Astrocyte of the spinal cord (primary cell): Measurements from ENCODE around the gene GAS2.
A peak's percentile ranks its signal among the peaks of the same experiment; 100 is the strongest.

Experiments used
- DNase-seq: peaks from one replicate; pipeline ENCODE4 v3.0.0; 2011; ENCODE audit warnings: low read depth, low spot score
- H3K4me3 ChIP-seq: 2 replicates; pipeline ENCODE4 v1.5.1; 2011; ENCODE audit warnings: low read depth, mild to moderate bottlenecking, low read length, moderate library complexity
- in situ Hi-C: cut with HindIII; loops from 2 replicates; pipeline ENCODE4 v1.10.0; 2017; ENCODE audit warnings: low sequenced_read_pairs
- TF ChIP-seq, protein P1 (sequence below): IDR thresholded peaks from 2 replicates; pipeline ENCODE4 v1.5.1; 2012; ENCODE audit warnings: low read depth, mild to moderate bottlenecking, low read length, inconsistent platforms

GAS2 gene

DNA sequence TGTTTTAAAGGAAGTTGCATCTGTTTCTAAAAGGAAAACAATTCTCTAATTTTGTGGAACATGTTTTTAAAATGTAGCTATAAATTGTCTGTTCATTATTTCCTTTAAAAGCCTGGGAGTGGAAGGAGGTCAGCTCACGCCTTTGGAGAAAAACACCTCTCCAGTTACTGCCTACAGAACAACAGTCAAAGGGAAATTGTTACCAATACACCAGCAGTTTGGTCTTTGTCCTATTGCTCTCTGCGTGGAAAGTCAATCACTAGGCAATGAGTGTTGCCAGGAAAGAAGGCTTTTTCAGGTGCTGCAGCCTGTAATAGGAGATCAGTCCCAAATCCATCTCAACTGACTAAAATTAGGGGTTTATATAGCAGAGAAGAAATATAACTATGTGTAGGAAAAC lies 141.0 kb downstream of the GAS2 start:
- no peak overlapping the region for H3K4me3 ChIP-seq
- TF ChIP-seq, protein P1, sequence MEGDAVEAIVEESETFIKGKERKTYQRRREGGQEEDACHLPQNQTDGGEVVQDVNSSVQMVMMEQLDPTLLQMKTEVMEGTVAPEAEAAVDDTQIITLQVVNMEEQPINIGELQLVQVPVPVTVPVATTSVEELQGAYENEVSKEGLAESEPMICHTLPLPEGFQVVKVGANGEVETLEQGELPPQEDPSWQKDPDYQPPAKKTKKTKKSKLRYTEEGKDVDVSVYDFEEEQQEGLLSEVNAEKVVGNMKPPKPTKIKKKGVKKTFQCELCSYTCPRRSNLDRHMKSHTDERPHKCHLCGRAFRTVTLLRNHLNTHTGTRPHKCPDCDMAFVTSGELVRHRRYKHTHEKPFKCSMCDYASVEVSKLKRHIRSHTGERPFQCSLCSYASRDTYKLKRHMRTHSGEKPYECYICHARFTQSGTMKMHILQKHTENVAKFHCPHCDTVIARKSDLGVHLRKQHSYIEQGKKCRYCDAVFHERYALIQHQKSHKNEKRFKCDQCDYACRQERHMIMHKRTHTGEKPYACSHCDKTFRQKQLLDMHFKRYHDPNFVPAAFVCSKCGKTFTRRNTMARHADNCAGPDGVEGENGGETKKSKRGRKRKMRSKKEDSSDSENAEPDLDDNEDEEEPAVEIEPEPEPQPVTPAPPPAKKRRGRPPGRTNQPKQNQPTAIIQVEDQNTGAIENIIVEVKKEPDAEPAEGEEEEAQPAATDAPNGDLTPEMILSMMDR = no peak
- no peak for DNase-seq
- in situ Hi-C loops = no loop called here

DNA sequence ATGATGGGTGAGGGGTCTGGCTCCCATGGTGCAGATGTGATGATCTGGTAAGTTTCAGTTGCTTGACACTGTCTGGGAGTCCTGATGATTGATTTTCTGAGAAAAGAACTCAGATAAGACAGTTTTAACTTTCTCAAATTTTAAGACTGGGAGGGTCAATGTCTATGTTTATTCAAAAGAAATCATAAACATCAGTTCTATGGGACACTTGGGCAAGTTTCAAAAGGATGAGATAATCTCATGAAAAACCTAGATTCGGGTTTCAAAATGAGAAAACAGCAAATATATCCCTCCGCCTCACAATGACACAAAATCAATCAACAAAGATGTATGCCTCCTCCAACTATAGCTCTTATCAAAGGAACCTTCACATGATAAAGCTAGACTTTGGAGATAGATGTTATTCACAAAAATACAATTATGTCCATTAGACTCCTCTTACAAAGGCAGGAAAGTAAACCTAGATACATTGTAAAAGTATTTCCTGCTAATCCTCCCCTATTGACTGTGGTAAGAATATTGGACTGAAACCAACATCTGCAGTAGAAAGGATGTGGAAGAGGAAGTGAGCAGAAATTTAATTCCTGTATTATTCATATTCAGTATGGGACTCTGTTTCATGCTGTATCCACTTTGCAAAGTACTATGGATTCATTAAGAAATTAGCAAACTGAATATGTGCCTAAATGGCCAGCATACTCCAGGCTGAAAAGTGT lies 141.6 kb downstream of the GAS2 start:
- H3K4me3 ChIP-seq = no peak overlapping the region
- peak; percentile 20 for DNase-seq
- TF ChIP-seq, protein P1 = no peak
- in situ Hi-C loops = no loop called here

DNA sequence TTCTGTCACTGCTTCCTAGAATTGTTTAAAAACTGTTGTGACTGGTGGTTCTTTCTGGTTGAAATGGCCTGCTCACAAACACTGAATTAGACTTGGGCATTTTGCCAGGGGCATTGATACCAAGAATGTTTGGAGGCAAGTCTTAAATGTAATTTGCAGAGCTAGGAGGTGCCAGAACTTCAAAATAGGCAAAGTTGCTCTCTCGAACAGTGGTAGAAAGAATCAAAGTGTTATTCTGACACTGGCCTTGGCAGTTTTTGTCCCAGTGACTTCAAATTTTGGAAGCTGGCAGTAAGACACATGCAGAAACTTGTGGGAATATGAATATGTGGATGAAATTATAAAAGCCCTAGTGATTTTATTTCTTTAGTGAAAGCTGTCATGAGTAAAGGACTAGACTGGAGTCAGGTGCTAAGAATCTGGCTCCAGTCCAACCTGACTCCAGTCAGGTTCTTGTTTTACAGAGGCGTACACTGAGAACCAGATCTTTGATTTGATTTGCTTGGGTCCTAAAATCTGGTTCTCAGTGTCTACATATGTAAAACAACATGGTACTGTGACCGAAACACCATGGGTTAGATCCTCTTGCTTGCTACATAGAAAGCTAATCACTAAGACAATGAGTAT lies 142.3 kb downstream of the GAS2 start:
- no peak for DNase-seq
- in situ Hi-C loops = no loop called here
- TF ChIP-seq, protein P1 = no peak
- no peak overlapping the region for H3K4me3 ChIP-seq

DNA sequence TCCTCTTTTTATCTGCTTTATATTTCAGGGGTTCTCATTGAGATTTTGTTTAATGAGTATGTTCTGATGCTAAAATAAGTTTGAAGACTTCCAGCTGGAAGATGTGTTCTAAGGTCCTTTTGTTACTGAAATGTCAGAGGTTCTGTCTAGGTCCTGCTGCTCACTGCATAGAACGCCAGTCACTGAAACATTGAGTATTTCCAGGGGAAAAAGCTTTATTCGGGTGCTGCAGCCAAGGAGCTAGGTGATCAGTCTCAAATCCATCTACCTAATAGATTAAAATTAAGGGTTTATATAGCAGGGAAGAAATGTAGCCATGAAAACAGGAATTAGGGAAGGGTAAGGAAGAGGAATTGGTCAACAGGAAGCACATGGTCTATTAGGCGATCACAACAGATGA lies 143.5 kb downstream of the GAS2 start:
- in situ Hi-C loops = no loop called here
- H3K4me3 ChIP-seq = no peak overlapping the region
- TF ChIP-seq, protein P1 = no peak
- no peak for DNase-seq

DNA sequence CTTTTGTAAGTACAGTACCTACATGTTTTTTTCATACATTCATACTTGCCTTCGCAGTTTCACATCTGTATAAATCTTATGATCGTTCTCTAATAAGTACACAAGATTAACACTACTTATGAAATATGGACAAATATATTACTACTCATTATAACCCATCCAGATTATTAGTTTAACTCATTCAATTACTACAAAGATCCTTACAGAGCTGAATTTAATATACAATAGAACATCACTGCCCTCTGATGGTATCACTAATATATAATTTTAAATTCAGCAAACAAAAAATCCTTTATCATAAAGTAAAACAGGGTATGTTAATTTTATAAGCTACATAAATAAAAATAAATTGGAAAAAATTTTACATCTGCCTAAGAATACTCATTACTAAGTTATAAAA lies 155.8 kb downstream of the GAS2 start:
- H3K4me3 ChIP-seq = no peak overlapping the region
- no peak for DNase-seq
- TF ChIP-seq, protein P1 = no peak
- in situ Hi-C loops = no loop called here

DNA sequence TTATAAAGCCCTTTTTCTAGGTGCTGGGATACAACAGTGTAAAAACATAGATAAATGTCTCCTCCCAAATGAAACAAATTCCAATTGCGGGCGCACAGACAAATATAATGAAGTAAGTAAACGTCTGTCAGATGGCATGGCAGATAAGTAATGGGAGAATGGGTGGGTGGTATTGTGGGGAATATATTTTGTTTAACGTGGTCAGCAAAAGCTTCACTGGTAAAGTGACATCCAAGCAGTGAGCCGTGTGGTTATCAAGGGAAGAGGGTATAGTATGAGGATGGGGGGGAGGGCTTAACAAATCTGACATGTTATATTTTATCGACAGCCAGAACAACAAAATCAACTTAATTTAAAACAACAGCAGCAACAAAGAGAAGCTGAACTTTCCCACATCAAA lies 162.0 kb downstream of the GAS2 start:
- TF ChIP-seq, protein P1 = no peak
- peak overlapping the region; percentile 93 for H3K4me3 ChIP-seq
- DNase-seq = no peak
- in situ Hi-C loops = no loop called here
